ENCODE measurements around the gene MTA3.

DNA sequence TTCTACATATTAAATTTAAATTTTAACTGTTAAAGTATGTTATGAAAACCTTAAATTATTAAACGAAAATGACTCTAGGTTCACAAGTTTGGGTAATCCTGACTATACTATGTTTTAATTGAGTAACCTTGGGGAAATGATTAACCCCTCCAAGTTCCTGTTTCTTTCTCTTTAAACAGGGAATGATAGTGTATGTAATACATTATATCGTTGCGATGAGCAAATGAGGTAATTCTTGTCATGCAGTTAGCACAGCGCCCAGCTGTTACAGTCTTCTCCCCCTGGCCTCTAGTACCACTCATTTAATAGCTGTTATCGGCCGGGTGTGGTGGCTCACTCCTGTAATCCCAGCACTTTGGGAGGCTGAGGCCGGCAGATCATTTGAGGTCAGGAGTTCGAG is 80.4 kb downstream of the MTA3 start:
- TF ChIP-seq POLR2A (IDR thresholded peaks at IDR 0.05) = no peak
- TF ChIP-seq, protein P1, sequence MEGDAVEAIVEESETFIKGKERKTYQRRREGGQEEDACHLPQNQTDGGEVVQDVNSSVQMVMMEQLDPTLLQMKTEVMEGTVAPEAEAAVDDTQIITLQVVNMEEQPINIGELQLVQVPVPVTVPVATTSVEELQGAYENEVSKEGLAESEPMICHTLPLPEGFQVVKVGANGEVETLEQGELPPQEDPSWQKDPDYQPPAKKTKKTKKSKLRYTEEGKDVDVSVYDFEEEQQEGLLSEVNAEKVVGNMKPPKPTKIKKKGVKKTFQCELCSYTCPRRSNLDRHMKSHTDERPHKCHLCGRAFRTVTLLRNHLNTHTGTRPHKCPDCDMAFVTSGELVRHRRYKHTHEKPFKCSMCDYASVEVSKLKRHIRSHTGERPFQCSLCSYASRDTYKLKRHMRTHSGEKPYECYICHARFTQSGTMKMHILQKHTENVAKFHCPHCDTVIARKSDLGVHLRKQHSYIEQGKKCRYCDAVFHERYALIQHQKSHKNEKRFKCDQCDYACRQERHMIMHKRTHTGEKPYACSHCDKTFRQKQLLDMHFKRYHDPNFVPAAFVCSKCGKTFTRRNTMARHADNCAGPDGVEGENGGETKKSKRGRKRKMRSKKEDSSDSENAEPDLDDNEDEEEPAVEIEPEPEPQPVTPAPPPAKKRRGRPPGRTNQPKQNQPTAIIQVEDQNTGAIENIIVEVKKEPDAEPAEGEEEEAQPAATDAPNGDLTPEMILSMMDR (IDR thresholded peaks at IDR 0.05) = no peak
